ENCODE results near the gene SPRYD7.

DNA sequence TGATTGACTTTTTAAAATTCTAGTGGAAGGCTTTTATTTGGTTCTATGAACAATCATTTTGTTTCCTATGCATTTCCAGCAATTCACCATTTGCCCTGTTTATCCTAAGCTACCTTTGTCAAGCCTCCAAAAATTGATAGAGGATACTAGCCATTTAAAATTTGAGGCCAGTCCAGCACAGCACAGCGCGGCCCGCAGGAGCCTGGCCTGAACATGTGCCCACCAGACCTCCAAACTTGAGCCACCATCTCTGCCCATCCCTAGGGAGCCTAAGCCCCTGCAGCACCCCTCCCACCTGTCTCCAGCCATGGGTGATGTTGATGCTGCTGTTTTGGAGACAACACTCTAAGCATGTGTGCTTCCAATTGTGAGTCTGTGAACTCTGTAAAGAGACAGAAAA lies 57.5 kb downstream of the SPRYD7 start:
- TF ChIP-seq POLR2AphosphoS5 (IDR thresholded peaks at IDR 0.05) (no peak), EP300 (IDR thresholded peaks at IDR 0.05) (no peak)
- TF ChIP-seq, protein P1, sequence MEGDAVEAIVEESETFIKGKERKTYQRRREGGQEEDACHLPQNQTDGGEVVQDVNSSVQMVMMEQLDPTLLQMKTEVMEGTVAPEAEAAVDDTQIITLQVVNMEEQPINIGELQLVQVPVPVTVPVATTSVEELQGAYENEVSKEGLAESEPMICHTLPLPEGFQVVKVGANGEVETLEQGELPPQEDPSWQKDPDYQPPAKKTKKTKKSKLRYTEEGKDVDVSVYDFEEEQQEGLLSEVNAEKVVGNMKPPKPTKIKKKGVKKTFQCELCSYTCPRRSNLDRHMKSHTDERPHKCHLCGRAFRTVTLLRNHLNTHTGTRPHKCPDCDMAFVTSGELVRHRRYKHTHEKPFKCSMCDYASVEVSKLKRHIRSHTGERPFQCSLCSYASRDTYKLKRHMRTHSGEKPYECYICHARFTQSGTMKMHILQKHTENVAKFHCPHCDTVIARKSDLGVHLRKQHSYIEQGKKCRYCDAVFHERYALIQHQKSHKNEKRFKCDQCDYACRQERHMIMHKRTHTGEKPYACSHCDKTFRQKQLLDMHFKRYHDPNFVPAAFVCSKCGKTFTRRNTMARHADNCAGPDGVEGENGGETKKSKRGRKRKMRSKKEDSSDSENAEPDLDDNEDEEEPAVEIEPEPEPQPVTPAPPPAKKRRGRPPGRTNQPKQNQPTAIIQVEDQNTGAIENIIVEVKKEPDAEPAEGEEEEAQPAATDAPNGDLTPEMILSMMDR (IDR thresholded peaks at IDR 0.05) = no peak
